Transverse colon (tissue), 3 donors: Measurements from ENCODE around the gene PRAC1.

ENCODE experiments used
- CTCF ChIP-seq, 5 experiments: fragments of 200-600 bp in 3 of 5; fragments of 450-650 bp in 2 of 5; sonication (generic) in 3 of 5; IDR thresholded peaks; 1 replicate in 2 of 5; 2 replicates in 3 of 5; pipeline ENCODE4 v1.5.1; 2016 to 2017; ENCODE audit warnings: antibody characterized with exemption in 5 of 5, inconsistent platforms in 3 of 5, mild to moderate bottlenecking in 2 of 5, moderate library complexity in 1 of 5
- EP300 ChIP-seq: sonication (generic); formaldehyde crosslinking; IDR thresholded peaks from one replicate; pipeline ENCODE4 v1.6.1; 2017; ENCODE audit warnings: antibody characterized with exemption, low read depth
- POLR2A ChIP-seq: fragments of 450-650 bp; IDR thresholded peaks from one replicate; pipeline ENCODE4 v1.6.1; 2016; ENCODE audit warnings: antibody characterized with exemption, mild to moderate bottlenecking, moderate library complexity

GRCh38 chr17:48724251-48725003 is 2.1 kb upstream of the PRAC1 start:
- TF ChIP-seq CTCF (IDR thresholded peaks at IDR 0.05) (peak; percentile 74 to 84 (median 77)), POLR2A (no peak), EP300 (no peak)
